ACC112 (cell line): Measurements from ENCODE around the gene LIPI.
"Not testable (repeated sequence)": the region's sequence is repeated elsewhere in the genome, so short reads cannot be mapped to it uniquely, and the experiment has no call there.

ENCODE experiments used
- H2AFZ ChIP-seq: fragments of 200-600 bp; sonication (generic); one replicate; pipeline ENCODE4 v1.6.0; 2017; ENCODE audit warnings: antibody characterized with exemption, low read length; ENCODE audit not compliant: unreplicated experiment
- H3K27ac ChIP-seq: fragments of 200-600 bp; sonication (generic); 2 replicates; pipeline ENCODE4 v1.5.1; 2014; ENCODE audit warnings: low read depth, mild to moderate bottlenecking, antibody characterized with exemption, low read length, moderate library complexity
- H3K27me3 ChIP-seq: fragments of 200-600 bp; sonication (generic); 2 replicates; pipeline ENCODE4 v1.6.1; 2014; ENCODE audit warnings: mild to moderate bottlenecking, antibody characterized with exemption, low read length, moderate library complexity, mixed read lengths; ENCODE audit not compliant: insufficient read depth
- H3K36me3 ChIP-seq: fragments of 200-600 bp; sonication (generic); 2 replicates; pipeline ENCODE4 v1.6.1; 2016; ENCODE audit warnings: mild to moderate bottlenecking, antibody characterized with exemption, low read length, moderate library complexity, mixed read lengths; ENCODE audit not compliant: insufficient read depth
- H3K4me1 ChIP-seq: fragments of 200-600 bp; sonication (generic); one replicate; pipeline ENCODE4 v1.6.1; 2016; ENCODE audit warnings: low read length, mixed read lengths; ENCODE audit not compliant: insufficient read depth, unreplicated experiment, control insufficient read depth
- H3K4me3 ChIP-seq: fragments of 200-600 bp; sonication (generic); 2 replicates; pipeline ENCODE4 v1.5.1; 2014; ENCODE audit warnings: mild to moderate bottlenecking, low read depth, low read length
- H3K79me2 ChIP-seq: fragments of 200-600 bp; sonication (generic); one replicate; pipeline ENCODE4 v1.6.0; 2016; ENCODE audit warnings: low read length; ENCODE audit not compliant: control insufficient read depth, unreplicated experiment, insufficient read depth

Gene LIPI

DNA sequence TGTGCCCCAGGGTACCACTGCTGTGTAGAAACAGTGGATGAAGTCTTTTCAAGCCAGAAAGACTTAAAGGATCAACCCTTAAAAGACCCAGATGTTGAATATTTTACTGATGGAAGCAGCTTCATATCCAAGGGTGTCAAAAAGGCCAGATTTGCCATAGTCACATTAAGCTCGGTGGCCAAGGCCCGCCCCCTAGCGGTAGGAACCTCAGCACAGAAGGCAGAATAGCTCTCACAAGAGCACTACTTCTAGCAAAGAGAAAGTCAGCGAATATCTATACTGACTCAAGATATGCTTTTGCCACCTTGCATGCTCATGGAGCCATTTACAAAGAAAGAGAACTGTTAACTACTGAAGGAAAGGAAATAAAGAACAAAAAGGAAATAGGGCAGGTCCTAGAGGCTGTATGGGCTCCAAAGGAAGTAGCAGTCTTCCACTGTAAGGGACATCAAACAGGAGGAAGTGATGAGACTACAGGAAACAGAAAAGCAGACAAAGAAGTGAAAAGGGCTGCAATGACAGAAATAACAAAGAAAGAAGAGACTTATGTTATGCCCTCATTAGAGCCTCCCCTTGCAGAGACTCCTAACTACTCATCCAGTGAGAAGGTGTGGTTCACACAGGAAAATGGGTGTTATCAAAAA, 90.5 kb downstream of the LIPI start:
- H3K36me3 ChIP-seq = no peaks in the 10 kb centered on the region
- H3K79me2 ChIP-seq = no peaks in the 10 kb centered on the region
- no peak overlapping the region for H3K27ac ChIP-seq
- H3K4me1 ChIP-seq = no peaks in the 10 kb centered on the region
- no peak overlapping the region for H3K4me3 ChIP-seq
- no peak overlapping the region for H2AFZ ChIP-seq
- H3K27me3 ChIP-seq = no peaks in the 10 kb centered on the region

DNA sequence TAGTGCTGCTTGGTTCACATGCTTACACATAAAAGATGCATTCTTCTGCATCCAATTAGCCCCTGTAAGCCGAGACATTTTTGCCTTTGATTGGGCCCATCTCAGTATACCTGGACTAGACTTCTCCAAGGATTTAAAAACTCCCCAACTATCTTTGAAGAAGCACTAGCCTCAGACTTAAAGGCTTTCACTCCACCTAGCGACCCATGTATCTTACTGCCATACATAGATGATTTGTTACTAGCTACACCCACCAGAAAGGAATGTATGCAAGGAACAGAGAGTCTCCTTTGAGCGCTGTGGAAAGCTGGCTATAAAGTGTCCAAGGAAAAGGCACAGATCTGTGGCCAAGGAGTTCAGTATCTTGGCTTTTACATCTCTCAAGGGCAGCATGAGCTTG, 91.7 kb downstream of the LIPI start:
- H3K36me3 ChIP-seq = no peaks in the 10 kb centered on the region
- no peak overlapping the region for H3K4me3 ChIP-seq

DNA sequence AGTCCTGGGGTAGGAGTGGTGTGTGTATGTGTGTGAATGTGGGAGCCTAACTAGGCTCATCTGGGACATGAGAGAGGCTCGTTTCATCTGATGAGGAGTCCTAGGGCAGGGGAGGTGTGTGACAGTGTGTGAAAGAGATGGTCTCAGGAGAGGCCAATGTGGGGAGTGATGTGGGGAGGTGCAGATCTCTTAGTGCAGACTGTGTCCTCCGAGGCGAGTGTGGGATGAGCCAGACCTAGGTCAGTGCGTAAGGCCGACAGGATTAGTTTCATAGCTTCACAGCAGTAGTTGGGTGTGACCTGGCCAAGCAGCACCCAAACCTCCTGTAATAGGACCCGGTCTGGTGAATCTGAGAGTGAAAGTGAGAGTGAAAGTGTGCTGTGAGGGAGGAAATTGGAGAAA, 94.7 kb downstream of the LIPI start:
- no peak overlapping the region for H3K27ac ChIP-seq
- H3K4me3 ChIP-seq = no peak overlapping the region
- H3K36me3 ChIP-seq = no peaks in the 10 kb centered on the region
- no peaks in the 10 kb centered on the region for H3K4me1 ChIP-seq
- H2AFZ ChIP-seq = no peak overlapping the region
- no peaks in the 10 kb centered on the region for H3K79me2 ChIP-seq
- H3K27me3 ChIP-seq = no peaks in the 10 kb centered on the region

More for the DNA sequence above, 91.7 kb downstream of the LIPI start:
- no peaks in the 10 kb centered on the region for H3K4me1 ChIP-seq
- no peak overlapping the region for H3K27ac ChIP-seq
- H3K27me3 ChIP-seq = no peaks in the 10 kb centered on the region
- no peak overlapping the region for H2AFZ ChIP-seq
- H3K79me2 ChIP-seq = no peaks in the 10 kb centered on the region

DNA sequence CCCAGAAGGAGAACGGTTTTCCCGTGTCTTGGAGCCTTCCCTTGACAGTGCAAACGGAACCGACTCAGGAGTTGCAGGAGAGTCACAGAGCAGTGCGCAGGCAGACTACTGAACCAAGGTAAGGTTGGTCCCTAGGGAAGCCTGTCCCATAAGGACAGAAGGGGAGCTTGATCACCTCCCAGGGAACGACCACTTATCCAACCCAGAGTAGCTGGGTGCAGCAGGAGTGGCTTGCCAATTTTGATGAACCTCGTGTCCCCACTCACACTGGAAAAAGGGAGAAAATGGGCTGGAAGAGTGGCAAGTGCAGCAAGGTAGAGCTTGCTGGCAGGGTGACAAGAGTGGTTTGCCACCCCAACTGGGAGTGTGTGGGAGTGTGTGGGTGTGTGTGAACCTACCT, 95.1 kb downstream of the LIPI start:
- no peak overlapping the region for H3K27ac ChIP-seq
- no peaks in the 10 kb centered on the region for H3K27me3 ChIP-seq
- no peak overlapping the region for H2AFZ ChIP-seq
- no peaks in the 10 kb centered on the region for H3K79me2 ChIP-seq
- H3K4me1 ChIP-seq = no peaks in the 10 kb centered on the region
- H3K36me3 ChIP-seq = no peaks in the 10 kb centered on the region
- no peak overlapping the region for H3K4me3 ChIP-seq

DNA sequence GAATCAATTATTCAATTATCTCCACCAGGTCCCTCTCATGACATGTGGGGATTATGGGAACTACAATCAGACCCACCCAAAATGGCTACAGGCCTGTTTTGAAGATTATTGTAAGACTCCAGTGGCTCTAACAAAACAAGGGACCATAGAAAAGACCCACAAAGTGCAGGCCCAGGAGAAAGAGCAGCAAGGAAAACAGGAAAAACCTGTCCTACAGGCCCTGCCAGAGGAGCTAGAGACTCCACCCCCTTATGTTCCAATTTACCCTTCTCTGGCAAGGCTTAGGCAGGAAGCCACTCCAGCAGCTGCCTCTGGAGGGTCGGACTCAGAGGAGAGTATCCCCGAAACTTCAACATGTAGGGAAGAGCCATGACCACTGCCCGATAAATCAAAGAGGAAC, 96.5 kb downstream of the LIPI start:
- no peak overlapping the region for H3K4me3 ChIP-seq
- H3K27me3 ChIP-seq = no peaks in the 10 kb centered on the region
- no peaks in the 10 kb centered on the region for H3K36me3 ChIP-seq

DNA sequence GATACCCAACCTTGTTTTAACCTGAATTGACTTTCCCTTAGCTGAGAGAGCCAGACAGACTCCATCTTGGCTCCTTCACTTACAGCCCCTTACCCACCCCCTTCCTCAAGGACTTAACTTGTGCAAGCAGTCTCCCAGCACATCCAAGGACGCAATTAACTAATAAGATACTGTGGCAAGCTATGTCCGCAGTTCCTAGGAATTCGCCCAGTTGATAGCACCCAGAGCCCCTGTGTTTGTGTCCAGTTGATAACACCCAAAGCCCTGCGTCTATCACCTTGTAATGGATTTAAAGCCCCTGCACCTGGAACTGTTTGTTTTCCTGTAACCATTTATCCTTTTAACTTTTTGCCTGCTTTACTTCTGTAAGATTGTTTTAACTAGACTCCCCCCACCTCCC, 106.2 kb downstream of the LIPI start:
- not testable (repeated sequence) for H3K4me1 ChIP-seq, H2AFZ ChIP-seq, H3K36me3 ChIP-seq, H3K27me3 ChIP-seq, H3K4me3 ChIP-seq, H3K27ac ChIP-seq, H3K79me2 ChIP-seq

More for the DNA sequence above, 96.5 kb downstream of the LIPI start:
- no peaks in the 10 kb centered on the region for H3K79me2 ChIP-seq
- no peak overlapping the region for H3K27ac ChIP-seq
- no peaks in the 10 kb centered on the region for H3K4me1 ChIP-seq
- no peak overlapping the region for H2AFZ ChIP-seq

DNA sequence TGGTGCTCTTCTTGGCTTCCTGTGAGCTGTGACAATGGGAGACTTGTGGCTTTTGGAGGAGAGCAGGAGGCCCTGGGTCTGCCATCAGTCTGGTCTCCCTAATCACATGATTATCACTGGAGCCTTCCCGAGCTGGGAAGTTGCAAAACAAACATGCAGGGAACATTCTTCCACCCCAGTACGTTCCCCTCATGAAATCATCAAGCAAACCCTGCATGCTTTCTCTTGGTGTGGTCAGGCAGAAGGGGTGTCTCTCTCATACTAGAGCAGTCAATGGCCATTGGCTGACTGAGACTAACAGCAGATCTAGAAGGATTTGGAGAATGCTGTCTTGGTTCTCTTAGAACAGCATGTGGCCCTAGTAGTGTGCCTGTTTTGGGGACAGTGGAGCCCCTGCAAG, 111.2 kb downstream of the LIPI start:
- Histone ChIP-seq H3K36me3 (no peaks in the 10 kb centered on the region), H3K27me3 (no peaks in the 10 kb centered on the region), H2AFZ (no peak overlapping the region), H3K4me3 (no peak overlapping the region), H3K4me1 (no peaks in the 10 kb centered on the region), H3K79me2 (no peaks in the 10 kb centered on the region), H3K27ac (no peak overlapping the region)

DNA sequence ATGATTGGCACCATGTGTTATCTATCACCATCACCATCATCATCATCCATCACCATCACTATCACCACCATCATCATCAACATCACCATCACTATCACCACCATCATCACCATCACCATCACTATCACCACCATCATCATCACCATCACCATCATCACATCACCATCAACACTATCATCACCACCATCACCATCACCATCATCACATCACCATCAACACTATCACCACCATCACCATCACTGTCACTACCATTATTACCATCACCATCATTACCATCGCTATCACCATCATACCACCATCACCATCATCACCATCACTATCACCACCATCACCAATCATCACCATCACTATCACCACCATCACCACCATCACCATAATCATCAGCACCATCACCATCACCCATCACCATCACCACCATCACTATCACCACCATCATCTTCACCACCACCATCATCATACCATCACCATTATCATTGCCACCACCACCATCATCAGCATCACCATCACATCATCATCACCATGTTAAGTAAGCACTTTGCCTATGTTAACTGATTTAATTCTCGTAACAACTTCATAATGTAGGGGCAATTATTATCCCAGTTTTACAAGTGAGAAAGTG, 112.8 kb downstream of the LIPI start:
- no peak overlapping the region for H2AFZ ChIP-seq
- H3K36me3 ChIP-seq = no peaks in the 10 kb centered on the region
- H3K27me3 ChIP-seq = no peaks in the 10 kb centered on the region
- no peaks in the 10 kb centered on the region for H3K79me2 ChIP-seq
- H3K4me1 ChIP-seq = no peaks in the 10 kb centered on the region
- no peak overlapping the region for H3K4me3 ChIP-seq
- no peak overlapping the region for H3K27ac ChIP-seq

DNA sequence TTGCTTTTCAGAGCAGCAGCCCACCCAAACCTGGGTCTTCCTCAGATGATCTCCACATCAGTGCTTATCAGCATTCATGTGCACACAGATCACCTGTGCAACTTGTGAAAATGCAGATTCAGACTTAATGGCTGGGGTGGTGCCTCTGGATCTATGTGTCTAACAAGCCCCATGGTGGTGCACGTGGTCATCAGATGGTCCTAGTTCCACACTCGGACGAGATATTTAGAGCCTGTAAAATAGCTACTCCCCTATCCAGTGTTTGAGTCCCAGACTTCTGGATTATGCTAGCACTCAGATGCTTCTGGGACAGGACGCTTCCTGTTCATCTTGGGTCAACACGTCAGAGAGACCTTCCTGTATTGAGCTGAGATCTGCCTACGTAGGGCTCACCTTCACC, 114.2 kb downstream of the LIPI start:
- Histone ChIP-seq H3K79me2 (no peaks in the 10 kb centered on the region), H3K4me3 (no peak overlapping the region), H3K27me3 (no peaks in the 10 kb centered on the region), H3K4me1 (no peaks in the 10 kb centered on the region), H2AFZ (no peak overlapping the region), H3K27ac (no peak overlapping the region), H3K36me3 (no peaks in the 10 kb centered on the region)

DNA sequence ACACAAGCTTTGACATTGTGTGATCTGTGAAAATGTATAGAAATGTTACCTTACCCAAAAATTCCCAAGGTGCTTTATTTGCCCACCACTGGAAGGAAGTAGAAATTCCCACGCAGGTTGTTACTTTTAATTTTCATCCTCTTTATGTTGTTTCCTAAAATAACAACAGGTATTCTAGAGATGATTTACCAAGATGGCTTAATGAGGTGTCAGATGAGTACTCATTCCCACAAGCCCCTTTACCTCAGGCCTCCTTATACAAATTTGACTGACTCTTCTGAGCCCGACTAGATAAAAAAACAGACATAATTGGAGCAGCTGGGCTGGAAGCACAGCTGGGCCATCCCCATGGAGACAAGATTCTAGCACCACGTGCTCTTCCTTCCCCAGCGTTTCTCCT, 114.6 kb downstream of the LIPI start:
- H3K79me2 ChIP-seq = no peaks in the 10 kb centered on the region
- no peak overlapping the region for H3K4me3 ChIP-seq
- no peak overlapping the region for H3K27ac ChIP-seq
- H3K4me1 ChIP-seq = no peaks in the 10 kb centered on the region
- no peaks in the 10 kb centered on the region for H3K27me3 ChIP-seq
- H2AFZ ChIP-seq = no peak overlapping the region
- H3K36me3 ChIP-seq = no peaks in the 10 kb centered on the region

DNA sequence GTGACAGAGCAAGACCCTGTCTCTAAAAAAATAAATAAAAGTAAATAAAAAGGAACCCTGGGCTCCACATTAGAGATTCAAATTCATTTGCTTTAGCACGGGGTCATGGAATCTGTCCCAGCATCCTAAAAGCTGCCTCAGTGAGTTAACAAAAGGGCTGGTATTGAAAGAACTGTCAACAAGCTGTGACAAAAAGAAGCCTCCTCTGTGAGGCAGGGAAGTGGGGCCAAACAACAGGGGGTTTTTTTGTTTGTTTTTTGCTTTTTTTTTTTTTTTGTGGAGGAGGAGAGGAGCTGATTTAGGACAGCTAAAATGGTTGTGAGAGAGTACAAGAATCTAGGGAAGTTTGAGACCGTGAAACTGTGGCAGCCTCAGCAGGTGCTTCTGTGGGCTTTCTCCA, 115.7 kb downstream of the LIPI start:
- H3K27me3 ChIP-seq = no peaks in the 10 kb centered on the region
- H3K4me3 ChIP-seq = no peak overlapping the region

More for the DNA sequence above, 115.7 kb downstream of the LIPI start:
- no peak overlapping the region for H3K27ac ChIP-seq
- no peaks in the 10 kb centered on the region for H3K4me1 ChIP-seq
- no peaks in the 10 kb centered on the region for H3K36me3 ChIP-seq
- no peaks in the 10 kb centered on the region for H3K79me2 ChIP-seq
- H2AFZ ChIP-seq = no peak overlapping the region
